HG02588 (cell line): ENCODE results near the gene ATP9B.
"Not testable (repeated sequence)": the region's sequence is repeated elsewhere in the genome, so short reads cannot be mapped to it uniquely, and the experiment has no call there.

ENCODE experiments used
- ATAC-seq: cut with Tn5 transposase; IDR thresholded peaks from one replicate; pipeline ENCODE4 v1.9.1; 2021; ENCODE audit warnings: mild to moderate bottlenecking, moderate library complexity; ENCODE audit not compliant: unreplicated experiment

ATP9B gene

DNA sequence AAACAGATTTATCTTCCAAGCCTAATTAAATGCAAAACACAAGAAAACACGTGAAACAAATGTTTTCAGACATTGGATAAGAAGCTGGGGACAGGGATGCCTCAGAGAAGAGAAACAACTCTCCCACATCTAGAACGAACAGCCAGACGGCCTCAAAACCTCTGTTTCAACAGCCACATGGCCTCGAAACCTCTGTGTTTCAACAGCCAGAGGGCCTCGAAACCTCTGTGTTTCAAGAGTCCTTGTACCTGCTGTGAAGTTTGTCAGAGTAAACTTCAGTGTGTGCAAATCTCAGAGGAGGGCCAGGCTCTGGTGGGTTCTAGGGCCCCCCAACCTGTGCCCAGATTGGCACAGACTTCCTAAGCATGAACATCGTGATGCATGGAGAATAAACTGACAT, 283.2 kb downstream of the ATP9B start:
- ATAC-seq = no peak

DNA sequence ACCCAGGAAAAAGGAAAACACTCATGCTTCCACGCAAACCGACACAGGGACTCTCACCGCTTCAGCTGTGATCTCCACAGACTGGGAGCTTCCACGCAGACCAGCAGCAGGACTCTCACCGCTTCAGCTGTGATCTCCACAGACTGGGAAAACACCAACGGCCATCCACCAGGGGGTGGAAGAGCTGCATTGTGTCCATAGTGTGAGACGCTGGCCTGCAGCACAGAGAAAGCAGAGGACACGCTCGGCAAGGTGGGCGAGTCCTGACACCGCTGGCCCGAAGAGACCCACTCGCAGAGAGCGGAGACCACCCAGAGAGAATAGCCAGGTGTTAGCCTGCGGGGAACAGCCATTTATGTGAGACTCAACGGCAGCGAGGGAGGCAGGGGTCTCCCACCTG, 284.1 kb downstream of the ATP9B start:
- ATAC-seq = no peak

DNA sequence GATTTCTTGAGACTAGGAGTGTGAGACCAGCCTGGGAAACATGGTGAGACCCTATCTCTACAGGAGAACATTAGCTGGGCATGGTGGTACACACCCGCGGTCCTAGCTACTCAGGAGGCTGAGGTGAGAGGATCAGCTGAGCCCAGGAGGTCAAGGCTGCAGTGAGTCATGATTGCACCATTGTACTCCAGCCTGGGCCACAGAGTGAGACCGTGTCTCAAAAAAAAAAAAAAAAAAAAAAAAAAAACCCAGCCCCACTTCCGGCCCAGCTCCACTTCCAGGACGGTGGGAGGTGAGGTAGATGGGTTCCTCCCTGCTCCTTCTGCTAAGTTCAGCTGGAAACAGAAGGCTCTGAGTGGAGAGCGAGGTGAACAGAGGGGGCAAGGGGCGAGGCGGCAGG, 285.2 kb downstream of the ATP9B start:
- no peak for ATAC-seq

DNA sequence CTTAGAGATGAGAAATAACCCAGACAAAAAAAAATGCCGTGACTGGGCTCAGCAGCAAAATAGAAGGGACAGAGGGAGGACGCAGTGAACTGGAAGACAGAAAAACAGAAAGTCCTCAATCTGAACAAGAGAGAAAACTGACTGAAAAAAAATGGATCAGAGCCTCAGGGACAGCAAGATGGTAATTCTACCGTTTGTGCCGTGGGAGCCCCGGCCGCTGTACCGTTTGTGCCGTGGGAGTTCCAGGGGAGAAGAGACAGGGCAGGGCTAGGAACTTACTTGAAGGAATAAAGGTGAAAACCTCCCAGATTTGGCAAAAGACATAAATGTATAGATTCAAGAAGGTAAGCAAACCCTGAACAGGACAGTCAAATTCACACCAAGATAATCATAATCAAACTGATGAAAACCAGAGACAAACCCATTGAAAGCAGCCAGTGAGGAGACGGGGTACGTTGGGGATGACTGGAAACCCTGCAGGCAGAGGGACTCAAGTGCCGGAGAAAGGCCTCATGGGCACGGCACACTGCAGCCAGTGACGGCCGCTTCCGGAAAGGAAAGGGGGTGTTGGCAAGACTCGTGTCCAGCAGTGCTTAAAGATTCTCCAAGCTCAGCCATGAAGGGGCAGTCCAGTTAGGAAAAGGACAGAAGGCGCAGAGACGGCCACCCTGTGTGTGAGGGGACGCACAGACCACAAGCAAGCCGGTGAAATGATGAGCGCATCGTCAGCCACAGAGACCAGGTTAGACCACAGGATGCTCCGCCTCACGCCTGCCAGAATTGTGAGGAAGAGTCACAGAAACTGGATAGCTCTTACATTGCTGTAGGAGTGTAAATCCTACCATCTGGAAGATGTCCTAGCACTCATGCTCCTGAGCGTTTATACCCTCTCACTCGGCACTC, 286.5 kb downstream of the ATP9B start:
- ATAC-seq = peak; percentile 42

DNA sequence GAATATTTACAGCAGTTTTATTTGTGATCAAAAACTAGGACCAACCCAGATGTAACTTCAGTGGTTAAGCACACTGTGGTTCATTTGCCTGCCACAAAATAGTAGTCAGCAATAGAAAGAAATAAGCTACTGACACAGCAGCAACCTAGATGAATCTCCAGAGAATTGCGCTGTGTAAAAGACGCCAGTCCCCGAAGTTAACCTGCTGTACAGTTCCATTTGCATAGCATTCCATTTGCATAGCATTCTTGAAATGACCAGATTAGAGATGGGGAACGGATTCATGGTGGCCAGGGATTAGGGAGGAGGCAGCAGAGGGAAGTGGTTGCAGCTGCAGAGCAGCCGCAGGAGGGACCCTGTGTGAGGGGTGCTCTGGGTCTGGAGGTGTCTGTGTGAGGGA, 287.2 kb downstream of the ATP9B start:
- peak; percentile 92 for ATAC-seq

GRCh38 chr18:79360933-79361332, 291.7 kb downstream of the ATP9B start:
- no peak for ATAC-seq

GRCh38 chr18:79361766-79362522, 292.8 kb downstream of the ATP9B start:
- no peak for ATAC-seq

DNA sequence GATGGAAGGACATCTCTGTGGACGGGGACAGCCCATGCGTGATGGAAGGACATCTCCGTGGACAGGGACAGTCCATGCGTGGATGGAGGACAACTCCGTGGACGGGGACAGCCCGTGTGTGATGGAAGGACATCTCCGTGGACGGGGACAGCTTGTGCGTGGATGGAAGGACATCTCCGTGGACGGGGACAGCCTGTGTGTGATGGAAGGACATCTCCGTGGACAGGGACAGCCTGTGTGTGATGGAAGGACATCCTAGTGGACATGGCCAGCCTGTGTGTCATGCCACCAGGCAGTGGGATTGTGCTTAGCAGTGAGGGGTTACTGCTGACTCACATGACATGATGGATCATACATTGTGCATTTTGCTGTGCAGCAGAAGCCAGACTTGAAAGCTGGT, 296.5 kb downstream of the ATP9B start:
- ATAC-seq = no peak

GRCh38 chr18:79366177-79367094, 297.2 kb downstream of the ATP9B start:
- no peak for ATAC-seq

GRCh38 chr18:79367480-79367879, 298.3 kb downstream of the ATP9B start:
- no peak for ATAC-seq

DNA sequence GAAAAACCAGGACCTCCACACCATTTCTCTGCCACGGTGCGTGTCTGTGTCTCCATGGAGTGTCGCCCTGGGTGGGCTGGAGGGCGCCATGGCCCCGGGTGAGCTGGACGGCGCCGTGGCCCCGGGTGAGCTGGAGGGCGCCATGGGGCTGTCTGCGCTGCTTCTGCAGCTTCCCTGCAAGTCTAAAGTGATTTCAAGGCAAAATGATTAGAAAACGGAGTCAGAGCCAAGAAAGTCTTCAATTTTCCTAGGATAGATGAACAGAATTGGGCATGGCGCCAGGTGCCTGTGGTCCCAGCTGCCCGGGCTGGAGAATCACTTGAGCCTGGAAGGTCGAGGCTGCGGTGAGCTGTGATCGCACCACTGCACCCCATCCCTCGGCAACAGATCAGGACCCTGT, 298.8 kb downstream of the ATP9B start:
- no peak for ATAC-seq

DNA sequence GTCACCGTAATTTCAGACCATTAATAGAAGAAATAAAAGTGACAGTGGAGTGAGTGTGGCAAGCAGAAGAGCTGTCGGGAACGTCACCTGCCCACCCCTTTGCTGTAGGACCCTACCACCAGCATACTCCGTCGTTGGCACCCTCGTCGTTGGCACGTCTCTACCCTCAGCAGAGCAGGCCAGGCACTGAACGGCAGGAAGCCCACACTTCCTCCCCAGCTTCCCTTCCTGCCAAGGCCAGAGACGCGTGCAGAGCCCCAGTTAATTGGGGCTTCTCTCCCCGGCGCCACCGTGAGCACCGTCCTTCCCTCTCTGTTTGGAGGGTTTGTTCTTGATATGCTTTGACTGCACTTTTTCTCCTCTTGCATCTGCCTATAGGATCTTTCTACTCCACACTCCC, 299.5 kb downstream of the ATP9B start:
- no peak for ATAC-seq

GRCh38 chr18:79371561-79372121, 302.4 kb downstream of the ATP9B start:
- no peak for ATAC-seq

DNA sequence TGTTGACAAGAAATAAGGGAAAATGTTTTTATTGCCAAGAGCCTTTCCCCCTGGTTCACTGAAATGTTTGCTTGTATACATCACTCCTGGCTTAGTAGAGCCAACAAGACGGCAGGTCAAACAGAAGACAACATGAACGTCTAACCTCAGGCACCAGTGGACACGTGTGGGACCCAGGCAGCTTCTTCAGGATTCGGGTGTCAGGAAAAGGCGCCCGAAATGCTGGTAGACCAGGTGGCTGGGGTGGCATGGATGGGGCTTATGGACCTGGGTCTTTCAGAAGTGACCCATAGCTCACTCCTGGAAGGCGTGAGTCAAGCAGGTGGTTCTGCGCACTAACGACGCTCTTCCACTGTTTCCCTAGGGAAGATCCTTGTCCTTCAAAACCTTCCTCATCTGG, 303.3 kb downstream of the ATP9B start:
- no peak for ATAC-seq

DNA sequence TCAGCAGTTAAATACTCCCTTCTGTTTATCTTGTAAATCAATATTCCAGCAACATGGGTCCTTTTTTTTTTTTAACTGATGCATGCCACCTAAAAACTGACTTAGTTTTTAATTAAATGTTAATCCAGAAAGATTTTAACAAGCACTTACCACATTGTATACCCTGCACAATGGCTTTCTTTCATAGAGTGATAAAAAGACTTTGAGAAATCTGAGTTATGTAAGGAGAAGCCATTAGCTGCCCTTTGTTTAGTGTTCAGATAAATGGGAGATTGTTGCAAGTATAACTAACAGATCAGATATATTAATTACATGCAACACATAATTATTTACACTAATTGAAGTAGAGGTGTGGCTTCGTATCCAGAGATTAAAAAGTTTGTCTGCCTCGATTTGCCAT, 303.8 kb downstream of the ATP9B start:
- ATAC-seq = no peak

GRCh38 chr18:79373736-79374135, 304.5 kb downstream of the ATP9B start:
- no peak for ATAC-seq

GRCh38 chr18:79374408-79375171, 305.4 kb downstream of the ATP9B start:
- ATAC-seq = peak; percentile 85

DNA sequence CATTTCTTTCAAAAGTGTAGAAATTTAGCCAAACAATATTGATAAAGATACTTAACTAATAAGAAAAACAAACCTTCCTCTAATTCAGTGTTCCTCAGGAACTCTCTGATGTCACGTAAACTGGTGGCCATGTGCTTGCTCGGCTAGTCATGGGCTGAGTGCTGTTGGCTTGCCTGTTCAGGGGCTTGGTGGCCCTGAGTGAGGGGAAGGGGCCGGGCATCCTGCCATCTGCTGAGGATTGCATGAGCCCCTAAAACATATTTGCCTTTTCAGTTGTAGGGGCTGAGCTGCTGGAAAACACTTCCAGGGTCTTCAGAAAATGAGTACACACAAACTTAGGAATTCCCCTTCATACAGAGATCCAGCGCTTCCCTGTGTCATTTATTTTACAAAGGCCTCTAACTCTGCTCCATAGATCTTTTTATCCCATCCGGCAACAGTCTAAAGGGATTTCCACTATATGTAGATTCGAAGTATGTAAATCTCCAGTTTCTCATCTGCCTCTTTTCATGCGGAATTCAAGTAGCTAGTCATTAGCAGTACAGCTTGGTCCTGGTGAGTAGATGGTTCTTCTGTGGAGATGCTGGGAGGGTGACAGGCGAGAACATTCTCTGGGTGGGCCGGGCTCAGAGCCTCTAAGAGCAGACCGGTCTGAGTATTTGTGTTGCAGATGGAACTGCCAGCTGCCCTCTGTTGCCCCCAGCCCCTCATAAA, 306.4 kb downstream of the ATP9B start:
- no peak for ATAC-seq

GRCh38 chr18:79376661-79377060, 307.5 kb downstream of the ATP9B start:
- not testable (repeated sequence) for ATAC-seq
